OCI-LY1 (cell line): ENCODE measurements around the gene LRG1.

Experiments used
- CTCF ChIP-seq: fragments of 200-600 bp; sonication (generic), shearing (Covaris generic); IDR thresholded peaks from 2 replicates; pipeline ENCODE4 v1.5.1; 2017; ENCODE audit warnings: mild to moderate bottlenecking, antibody characterized with exemption, low read length, moderate library complexity, mixed read lengths
- EZH2 ChIP-seq: fragments of 200-600 bp; sonication (generic), shearing (Covaris generic); IDR thresholded peaks from 2 replicates; pipeline ENCODE4 v1.8.0; 2017; ENCODE audit warnings: borderline replicate concordance, mixed run types, mild to moderate bottlenecking, antibody characterized with exemption, low read length, moderate library complexity, mixed read lengths

DNA sequence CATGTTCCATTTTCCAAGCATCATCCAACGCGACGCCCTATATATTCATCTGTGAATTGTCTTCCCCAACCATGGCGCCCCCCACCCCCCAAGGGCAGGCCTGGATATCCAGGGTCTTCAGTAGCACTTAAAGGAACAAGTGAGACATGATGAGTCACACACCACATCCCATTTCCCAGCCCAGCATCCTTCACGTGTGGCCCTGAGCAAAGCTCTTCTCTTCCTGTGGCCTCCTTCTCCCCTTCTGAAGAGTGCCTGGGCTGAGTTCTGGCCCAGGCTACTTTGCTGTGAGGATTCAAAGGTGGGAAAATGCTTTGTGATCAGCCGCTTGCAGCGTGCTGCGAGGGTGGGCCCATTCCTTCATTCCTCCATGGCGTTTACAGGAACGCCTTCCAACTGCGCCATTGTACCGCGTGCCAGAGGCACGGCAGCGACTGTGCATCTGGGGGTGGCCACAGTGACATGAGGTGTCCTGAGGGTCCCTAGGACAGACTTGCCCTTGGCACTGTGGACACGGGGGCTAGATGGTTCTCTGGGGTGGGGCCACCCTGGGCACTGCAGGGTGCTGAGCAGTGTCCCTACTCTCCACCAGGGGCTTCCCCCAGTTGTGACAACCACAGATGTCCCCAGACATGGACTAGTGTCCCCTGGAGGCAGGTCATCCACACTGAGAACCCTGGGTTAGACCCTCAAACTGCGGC is 33.2 kb downstream of the LRG1 start:
- TF ChIP-seq CTCF: no peak
- TF ChIP-seq EZH2: no peak
